CD4-positive, alpha-beta T cell treated with Interleukin-10 for 1 hour (primary cell): ENCODE measurements around the gene KLF18.
"Not testable (repeated sequence)": the region's sequence is repeated elsewhere in the genome, so short reads cannot be mapped to it uniquely, and the experiment has no call there.

Experiments
- DNase-seq: peaks from one replicate; pipeline ENCODE4 v3.0.0-alpha.2; 2020

KLF18 gene

GRCh38 chr1:44141531-44141930 lies at the start of gene KLF18:
Gene KLF18 (minus strand): TSS chr1:44141631. CDS start chr1:44141631, 0 bp downstream.
- DNase-seq = no peak

- no peak for DNase-seq
Observed at GRCh38 chr1:44174630-44175029, 33.2 kb upstream of the KLF18 start.

- no peak for DNase-seq
Observed at GRCh38 chr1:44170281-44170823, 28.9 kb upstream of the KLF18 start.

GRCh38 chr1:44168520-44169098 lies 27.2 kb upstream of the KLF18 start:
- no peak for DNase-seq

DNA sequence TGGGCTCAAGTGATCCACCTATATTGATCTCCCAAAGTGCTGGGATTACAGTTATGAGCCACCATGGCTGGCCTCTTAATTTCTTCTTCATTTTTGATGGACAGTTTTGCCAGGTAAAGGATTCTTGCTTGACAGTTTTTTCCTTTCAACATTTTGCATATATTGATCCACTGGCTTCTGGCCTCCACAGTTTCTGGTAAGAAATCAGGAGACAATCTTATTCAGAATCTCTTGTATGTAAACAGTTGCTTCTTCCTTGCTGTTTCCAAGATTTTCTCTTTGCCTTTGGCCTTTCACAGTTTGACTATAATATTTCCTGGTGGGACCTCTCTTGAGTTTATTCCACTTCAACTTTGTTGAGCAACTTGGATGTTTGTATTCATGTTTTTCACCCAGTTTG lies 20.1 kb upstream of the KLF18 start:
- DNase-seq = no peak

- no peak for DNase-seq
Observed at GRCh38 chr1:44158871-44159270, 17.4 kb upstream of the KLF18 start.

DNA sequence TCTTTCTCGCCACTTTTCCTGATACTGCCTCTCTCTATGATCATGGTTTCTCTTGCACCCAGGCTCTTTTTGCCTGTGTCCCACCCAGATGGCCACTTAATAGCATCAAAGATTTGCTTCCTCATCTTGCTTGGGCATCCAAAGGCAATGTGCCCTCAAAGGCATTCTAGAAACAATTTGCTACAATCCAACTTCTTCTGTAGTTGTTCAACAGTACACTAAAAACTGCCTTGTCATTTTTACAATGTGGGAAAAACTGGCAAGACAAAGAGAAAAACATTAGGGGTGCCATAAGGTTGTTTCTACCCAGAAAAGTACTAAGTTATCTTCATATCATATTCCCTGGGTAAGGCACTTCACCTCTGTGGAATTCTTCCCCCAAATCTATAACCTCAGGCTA lies 16.5 kb upstream of the KLF18 start:
- no peak for DNase-seq

- no peak for DNase-seq
Observed at GRCh38 chr1:44154049-44154448, 12.6 kb upstream of the KLF18 start.

GRCh38 chr1:44152692-44153091 lies 11.3 kb upstream of the KLF18 start:
- DNase-seq = no peak

DNA sequence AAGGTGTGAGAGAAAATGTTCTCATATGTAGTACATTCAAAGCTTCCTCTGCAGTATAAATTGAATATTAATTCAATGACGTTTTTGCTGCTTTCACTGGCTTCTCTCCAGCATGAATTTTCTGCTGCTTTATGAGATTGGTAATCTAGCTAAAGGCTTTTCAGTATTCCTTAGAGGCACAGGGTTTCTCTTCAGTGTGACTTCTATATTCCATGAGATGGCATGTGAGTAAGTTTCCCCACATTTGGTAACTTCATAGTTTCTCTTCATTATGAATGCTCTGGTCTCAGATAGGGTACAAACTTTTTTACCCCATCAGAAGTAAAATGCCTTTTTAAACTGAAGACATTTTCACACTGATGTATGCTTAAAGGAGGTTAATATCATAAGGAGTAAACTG lies 10.4 kb upstream of the KLF18 start:
- DNase-seq = no peak

DNA sequence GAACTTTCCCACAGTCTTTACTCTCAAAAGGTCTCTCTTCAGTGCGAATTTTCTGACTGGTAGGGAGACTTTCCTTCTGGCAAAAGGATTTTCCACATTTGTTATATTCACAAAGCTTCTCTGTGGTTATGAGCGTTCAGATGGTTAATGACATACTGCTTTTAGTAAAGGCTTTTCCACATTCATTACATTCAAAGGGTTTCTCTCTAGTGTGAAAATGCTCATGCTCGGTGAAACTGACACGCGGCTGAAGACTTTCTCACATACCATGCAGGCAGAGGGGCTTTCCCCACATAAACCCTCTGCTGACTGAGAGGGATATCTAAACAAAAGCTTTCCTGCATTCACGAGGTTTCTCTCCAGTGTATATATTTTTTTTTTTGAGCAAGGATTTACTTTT lies 9.9 kb upstream of the KLF18 start:
- DNase-seq = no peak

- DNase-seq = no peak
Observed at GRCh38 chr1:44147582-44147981, 6.2 kb upstream of the KLF18 start.

- DNase-seq = no peak
Observed at GRCh38 chr1:44146536-44147361, 5.3 kb upstream of the KLF18 start.

- no peak for DNase-seq
Observed at GRCh38 chr1:44144962-44145756, 3.7 kb upstream of the KLF18 start.

DNA sequence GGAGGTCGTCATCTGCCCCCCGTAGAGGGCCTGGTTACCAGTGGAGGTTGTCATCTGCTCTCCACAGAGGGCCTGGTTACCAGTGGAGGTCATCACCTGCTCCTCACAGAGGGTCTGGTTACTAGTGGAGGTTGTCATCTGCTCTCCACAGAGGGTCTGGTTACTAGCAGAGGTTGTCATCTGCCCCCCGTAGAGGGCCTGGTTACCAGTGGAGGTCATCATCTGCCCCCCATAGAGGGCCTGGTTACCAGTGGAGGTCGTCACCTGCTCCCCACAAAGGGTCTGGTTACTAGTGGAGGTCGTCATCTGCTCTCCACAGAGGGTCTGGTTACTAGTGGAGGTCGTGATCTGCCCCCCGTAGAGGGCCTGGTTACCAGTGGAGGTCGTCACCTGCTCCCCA lies 1.9 kb downstream of the KLF18 start:
- DNase-seq = not testable (repeated sequence)

DNA sequence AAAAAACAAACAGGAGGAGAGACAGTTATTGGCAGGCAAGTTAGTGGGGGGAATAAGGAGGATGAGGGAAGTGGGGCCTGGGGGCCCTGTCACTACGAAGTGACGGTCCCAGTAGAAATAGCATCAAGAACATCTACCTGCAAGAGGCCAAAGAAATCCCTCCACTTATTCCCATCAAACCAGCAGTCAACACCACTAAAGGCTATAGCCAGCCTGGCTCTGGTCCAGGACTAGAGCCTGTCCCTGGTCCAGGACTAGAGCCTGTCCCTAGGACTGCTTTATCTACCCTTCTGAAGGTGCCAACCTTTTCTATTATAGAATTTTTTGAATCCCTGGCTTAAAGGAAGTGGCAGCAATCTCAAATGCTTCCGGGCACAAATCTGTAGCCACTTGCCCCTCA lies 3.2 kb downstream of the KLF18 start:
- DNase-seq = no peak

GRCh38 chr1:44135886-44136285 lies 5.5 kb downstream of the KLF18 start:
- no peak for DNase-seq

DNA sequence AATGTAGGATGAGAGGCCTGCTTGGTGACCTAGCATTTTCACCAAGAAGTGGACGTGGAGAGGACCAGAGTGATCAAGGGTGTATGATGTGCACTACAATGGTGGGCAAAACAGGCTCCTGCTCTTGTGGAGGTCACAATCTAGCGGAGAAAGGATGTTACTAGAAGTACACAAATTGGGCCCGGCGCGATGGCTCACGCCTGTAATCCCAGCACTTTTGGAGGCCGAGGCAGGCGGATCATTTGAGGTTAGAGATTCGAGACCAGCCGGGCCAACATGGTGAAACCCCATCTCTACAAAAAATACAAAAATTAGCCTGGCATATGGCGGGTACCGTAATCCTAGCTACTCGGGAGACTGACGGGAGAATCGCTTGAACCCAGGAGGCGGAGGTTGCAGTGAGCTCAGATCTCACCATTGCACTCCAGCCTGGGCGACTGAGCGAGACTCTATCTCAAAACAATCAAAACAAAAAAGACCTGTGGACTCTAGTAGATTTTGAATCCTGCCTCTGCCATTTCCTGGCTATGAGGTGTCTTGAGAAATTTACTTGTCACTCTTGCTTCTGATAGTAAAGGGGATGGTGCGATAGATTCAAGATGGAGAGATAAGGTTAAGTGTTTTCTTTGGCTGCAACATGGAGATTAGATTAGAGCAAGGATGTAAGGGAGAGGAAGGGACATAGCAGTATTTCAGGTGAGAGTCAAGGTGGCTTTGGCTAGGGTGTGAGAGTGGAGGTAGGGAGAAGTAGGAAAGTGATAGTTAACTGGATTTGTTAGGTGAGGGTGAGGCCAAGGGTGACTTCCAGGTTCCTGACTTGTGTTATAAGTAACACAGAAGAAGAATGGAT lies 7.1 kb downstream of the KLF18 start:
- no peak for DNase-seq

- DNase-seq = no peak
Observed at GRCh38 chr1:44131411-44131810, 10.0 kb downstream of the KLF18 start.

- no peak for DNase-seq
Observed at GRCh38 chr1:44129616-44130500, 11.6 kb downstream of the KLF18 start.

DNA sequence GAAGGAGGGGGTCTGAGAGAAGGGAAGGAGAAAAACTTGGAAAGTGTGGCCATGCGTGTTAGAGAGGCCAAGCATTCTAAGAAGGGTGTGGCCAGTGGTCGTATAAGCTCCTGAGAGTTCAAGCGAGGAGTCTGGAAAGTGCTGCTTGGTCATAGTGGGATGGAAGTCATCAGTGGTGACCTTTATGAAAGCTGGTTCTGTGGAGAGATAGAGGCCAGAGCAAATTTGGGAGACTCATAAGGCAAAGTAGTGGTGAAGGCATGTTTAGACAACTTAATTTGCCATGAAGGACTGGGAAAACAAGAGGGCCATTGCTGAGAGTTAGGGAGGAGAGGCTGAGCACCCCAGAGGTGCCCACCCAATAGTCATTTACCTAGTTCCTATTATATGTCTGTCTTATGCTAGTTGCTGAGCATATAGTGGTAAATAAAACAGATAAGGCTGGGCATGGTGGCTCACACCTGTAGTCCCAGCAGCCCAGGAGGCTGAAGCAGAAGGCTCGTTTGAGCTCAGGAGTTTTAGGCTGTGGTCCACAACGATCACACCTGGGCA lies 21.0 kb downstream of the KLF18 start:
- no peak for DNase-seq
